HepG2 (cell line): ENCODE measurements around the gene SDK1. TPM values are rescaled to one million over a fixed set of nuclear protein-coding genes. Genes with fewer than 3 reads are reported as not detected.

Experiments used
- ATAC-seq: fragments of 200-7000 bp; cut with Tn5 transposase; 3 replicates; pipeline ENCODE4 v1.9.1; 2020; ENCODE audit warnings: mild to moderate bottlenecking, moderate library complexity
- BruUV-seq: library from RNA; stranded (reverse); fragments of 400-500 nt; replicated peaks from 2 replicates; lab custom pipeline; 2021; lab: Mats Ljungman, UMichigan
- CTCF ChIA-PET: fragments of 300-600 bp; formaldehyde crosslinking; extraction: SDS; loops from one replicate; lab custom pipeline; 2021; ENCODE audit warnings: low total read pairs, inconsistent platforms, low intra/inter-chr PET ratio; lab: Yijun Ruan, JAX
- POLR2A ChIA-PET: fragments of 350-600 bp; sonication (Branson Sonifier 250); formaldehyde crosslinking; loops from one replicate; lab custom pipeline; 2020; ENCODE audit warnings: antibody characterized with exemption, inconsistent platforms; lab: Yijun Ruan, JAX
- DNase-seq: peaks from one replicate; pipeline ENCODE4 v3.0.0-alpha.2; 2015; ENCODE audit warnings: low spot score
- FAIRE-seq: peaks from 3 replicates; lab custom pipeline; 2011; peaks lifted over from hg19 to GRCh38; lab: Jason Lieb, UNC
- H2AFZ ChIP-seq: one replicate; pipeline ENCODE4 v1.6.1; 2011; ENCODE audit warnings: low read length, inconsistent platforms
- H3K27ac ChIP-seq: fragments of 300-600 bp; 3 replicates; pipeline ENCODE4 v1.8.0; 2011; ENCODE audit warnings: mixed run types, mild to moderate bottlenecking, mixed read lengths, low read length, inconsistent platforms; ENCODE audit not compliant: insufficient read depth; ENCODE audit errors: extremely low read length
- H3K27me3 ChIP-seq, 2 experiments: fragments of 200-600 bp in 1 of 2; 2 replicates in 1 of 2; 3 replicates in 1 of 2; pipeline versions ENCODE4 v1.6.0 to v1.8.0; 2011; ENCODE audit warnings: low read length in 2 of 2, mild to moderate bottlenecking in 2 of 2, moderate library complexity in 2 of 2, inconsistent platforms in 1 of 2; ENCODE audit not compliant: insufficient read depth in 2 of 2, control insufficient read depth in 1 of 2
- H3K36me3 ChIP-seq, 2 experiments: fragments of 200-600 bp in 1 of 2; replicated peaks in 1 of 2; 2 replicates in 1 of 2; 3 replicates in 1 of 2; pipeline versions ENCODE4 v1.5.1 to v1.8.0; 2011; ENCODE audit warnings: low read length in 2 of 2, inconsistent platforms in 1 of 2; ENCODE audit not compliant: insufficient read depth in 2 of 2, control insufficient read depth in 1 of 2
- H3K4me1 ChIP-seq: 2 replicates; pipeline ENCODE4 v1.5.1; 2012; ENCODE audit warnings: low read length, inconsistent platforms; ENCODE audit not compliant: insufficient read depth
- H3K4me2 ChIP-seq: 2 replicates; pipeline ENCODE4 v1.6.0; 2011; ENCODE audit warnings: low read depth, low read length, inconsistent platforms
- H3K4me3 ChIP-seq, 3 experiments: fragments of 200-600 bp in 1 of 3; sonication (generic), shearing (Covaris generic) in 1 of 3; replicated peaks in 1 of 3; 2 replicates each; pipeline ENCODE4 v1.5.1; 2011 to 2016; ENCODE audit warnings: low read length in 3 of 3, inconsistent platforms in 2 of 3, low read depth in 2 of 3, mild to moderate bottlenecking in 2 of 3, control low read depth in 1 of 3, mixed read lengths in 1 of 3; ENCODE audit not compliant: insufficient read depth in 1 of 3
- H3K79me2 ChIP-seq: one replicate; pipeline ENCODE4 v1.6.1; 2011; ENCODE audit warnings: low read length, inconsistent platforms; ENCODE audit not compliant: insufficient read depth
- H3K9ac ChIP-seq: 2 replicates; pipeline ENCODE4 v1.6.0; 2011; ENCODE audit warnings: mild to moderate bottlenecking, low read depth, low read length, inconsistent platforms; ENCODE audit not compliant: insufficient read depth
- H3K9me3 ChIP-seq: 2 replicates; pipeline ENCODE4 v1.5.1; 2012; ENCODE audit warnings: mild to moderate bottlenecking, low read length
- H4K20me1 ChIP-seq: 2 replicates; pipeline ENCODE4 v1.6.0; 2011; ENCODE audit warnings: inconsistent platforms, mild to moderate bottlenecking, low read length, moderate library complexity; ENCODE audit not compliant: insufficient read depth
- E2F2 ChIP-seq: sonication (generic); formaldehyde crosslinking; IDR thresholded peaks from 2 replicates; pipeline ENCODE4 v1.4.0; 2020; ENCODE audit warnings: missing genetic modification reagents, borderline replicate concordance
- GLI4 ChIP-seq: sonication (generic); formaldehyde crosslinking; IDR thresholded peaks from 2 replicates; pipeline ENCODE4 v1.5.1; 2020; ENCODE audit warnings: missing genetic modification reagents, mild to moderate bottlenecking, moderate library complexity, borderline replicate concordance
- HMG20A ChIP-seq: IDR thresholded peaks from 2 replicates; pipeline ENCODE4 v1.6.1; 2016; ENCODE audit warnings: borderline replicate concordance
- LRRFIP1 ChIP-seq: sonication (generic); formaldehyde crosslinking; conservative IDR thresholded peaks from 2 replicates; pipeline ENCODE4 v1.4.0; 2020; ENCODE audit warnings: missing genetic modification reagents
- MAFG ChIP-seq: sonication (generic); formaldehyde crosslinking; IDR thresholded peaks from 2 replicates; pipeline ENCODE4 v1.5.1; 2020; ENCODE audit warnings: mild to moderate bottlenecking, missing genetic modification reagents
- THAP9 ChIP-seq: sonication (generic); formaldehyde crosslinking; IDR thresholded peaks from 2 replicates; pipeline ENCODE4; 2020; ENCODE audit warnings: missing genetic modification reagents, mild to moderate bottlenecking, borderline replicate concordance
- YEATS4 ChIP-seq: sonication (generic); formaldehyde crosslinking; IDR thresholded peaks from 2 replicates; pipeline ENCODE4 v1.4.0; 2020; ENCODE audit warnings: missing genetic modification reagents, borderline replicate concordance
- ZFP1 ChIP-seq: IDR thresholded peaks from 2 replicates; pipeline ENCODE4 v1.6.1; 2016
- ZNF101 ChIP-seq: sonication (generic); formaldehyde crosslinking; IDR thresholded peaks from 2 replicates; pipeline ENCODE4 v1.4.0; 2020; ENCODE audit warnings: mild to moderate bottlenecking, low read depth, missing genetic modification reagents, borderline replicate concordance
- ZNF18 ChIP-seq: sonication (generic); formaldehyde crosslinking; IDR thresholded peaks from 2 replicates; pipeline ENCODE4 v1.8.0; 2022; ENCODE audit warnings: mild to moderate bottlenecking, missing genetic modification reagents; ENCODE audit not compliant: insufficient replicate concordance
- ZNF484 ChIP-seq: sonication (generic); formaldehyde crosslinking; IDR thresholded peaks from 2 replicates; pipeline ENCODE4 v1.5.1; 2020; ENCODE audit warnings: mild to moderate bottlenecking, low read depth, missing genetic modification reagents, borderline replicate concordance
- ZNF577 ChIP-seq: sonication (generic); formaldehyde crosslinking; IDR thresholded peaks from 2 replicates; pipeline ENCODE4 v1.4.0; 2020; ENCODE audit warnings: mild to moderate bottlenecking, low read depth, missing genetic modification reagents, borderline replicate concordance
- ZNF670 ChIP-seq: sonication (generic); formaldehyde crosslinking; IDR thresholded peaks from 2 replicates; pipeline ENCODE4 v1.8.0; 2022; ENCODE audit warnings: mild to moderate bottlenecking, missing genetic modification reagents, borderline replicate concordance
- ZNF75D ChIP-seq: sonication (generic); formaldehyde crosslinking; IDR thresholded peaks from 2 replicates; pipeline ENCODE4 v1.8.1; 2023; ENCODE audit warnings: missing genetic modification reagents, mild to moderate bottlenecking, borderline replicate concordance
- ZNF773 ChIP-seq: sonication (generic); formaldehyde crosslinking; IDR thresholded peaks from 2 replicates; pipeline ENCODE4 v1.4.0; 2020; ENCODE audit warnings: missing genetic modification reagents, borderline replicate concordance
- ZSCAN12 ChIP-seq: sonication (generic); formaldehyde crosslinking; IDR thresholded peaks from 2 replicates; pipeline ENCODE4 v1.9.0; 2021; ENCODE audit warnings: mild to moderate bottlenecking, missing genetic modification reagents
- WGBS: methylation state at CpG from one replicate; pipeline ENCODE4 v1.1.6; 2017; ENCODE audit warnings: low lambda C conversion rate; 5-methylcytosine and 5-hydroxymethylcytosine counted together
- in situ Hi-C: cut with HindIII; loops from 2 replicates; pipeline ENCODE4 v1.10.0; 2017; ENCODE audit warnings: low pct_unique_long_range_greater_than_20kb; ENCODE audit not compliant: extremely low pct_ligation_motif_present
- intact Hi-C: fragments of 100-400 bp; cut with micrococcal nuclease; formaldehyde crosslinking; loops from one replicate; pipeline ENCODE4 v1.10.0; 2022; ENCODE audit not compliant: unreplicated experiment
- polyA plus RNA-seq, 8 experiments: library from polyadenylated mRNA; depleted of rRNA in 3 of 8; stranded (reverse) in 7 of 8; unstranded in 1 of 8; fragments of >200 nt; fragmentation: Illumina TruSeq in 4 of 8; extraction: Trizol in 4 of 8; gene quantifications; 2 replicates each; pipeline versions ENCODE4 v1.2.1 to v1.2.3, GENCODE V29; 2011 to 2016; ENCODE audit warnings: low read depth in 4 of 8, missing spikeins in 1 of 8, mixed read lengths in 1 of 8; ENCODE audit not compliant: insufficient read depth in 1 of 8
- total RNA-seq, 5 experiments: library from RNA; depleted of rRNA; stranded (reverse); fragments of >200 nt; fragmentation: Illumina TruSeq; extraction: Trizol; gene quantifications; 2 replicates each; pipeline ENCODE4 v1.2.3, GENCODE V29; 2016; ENCODE audit warnings: low read depth in 1 of 5

The SDK1 gene
- total and polyA plus RNA-seq, 2 of the 13 experiments (the other 11 are each of a cell fraction or from before 2014, with no cell fraction given): 0.35 to 2.4 TPM

GRCh38 chr7:3309956-3310355 lies 8.9 kb downstream of the SDK1 start (continued):
- TF ChIP-seq THAP9 (CRISPR knock-in tag) (no peak), HMG20A (CRISPR knock-in tag) (no peak), MAFG (CRISPR knock-in tag) (no peak), ZNF18 (CRISPR knock-in tag) (no peak), ZNF75D (CRISPR knock-in tag) (no peak), ZNF670 (no peak), ZSCAN12 (CRISPR knock-in tag) (no peak)

GRCh38 chr7:3310884-3311283 lies 9.8 kb downstream of the SDK1 start:
- in situ Hi-C loops (no loop called here), intact Hi-C loops (no loop called here)
- H4K20me1 ChIP-seq: no peaks in the 10 kb centered on the region
- H3K4me1 ChIP-seq: no peaks in the 10 kb centered on the region
- H3K36me3 ChIP-seq: no peaks in the 10 kb centered on the region
- no peak overlapping the region for H3K4me2 ChIP-seq
- FAIRE-seq (no peak), DNase-seq (no peak), ATAC-seq (no peak)
- WGBS: 89% methylated on average over 3 of the region's 3 CpGs
- H3K27ac ChIP-seq: no peak overlapping the region
- H3K9ac ChIP-seq: no peak overlapping the region
- H3K27me3 ChIP-seq: no peaks in the 10 kb centered on the region
- no peak overlapping the region for H2AFZ ChIP-seq
- BruUV-seq: no TSS peak
- H3K79me2 ChIP-seq: no peaks in the 10 kb centered on the region
- no peaks in the 10 kb centered on the region for H3K9me3 ChIP-seq
- ChIA-PET POLR2A (no interaction called here), CTCF (no interaction called here)
- no peak overlapping the region for H3K4me3 ChIP-seq
- TF ChIP-seq GLI4 (no peak), ZFP1 (CRISPR knock-in tag) (no peak), E2F2 (CRISPR knock-in tag) (no peak), ZNF773 (no peak), ZNF101 (CRISPR knock-in tag) (no peak), ZNF577 (CRISPR knock-in tag) (no peak), LRRFIP1 (CRISPR knock-in tag) (no peak), YEATS4 (CRISPR knock-in tag) (no peak), ZNF484 (no peak)
